ENCODE data around the gene ARRDC3. TPM values are rescaled to one million over a fixed set of nuclear protein-coding genes. Genes with fewer than 3 reads are reported as not detected.

Gene ARRDC3
- total RNA-seq, result 110 and 199 TPM in 2 replicates

GRCh38 chr5:91383027-91383955, at the start of gene ARRDC3:
ARRDC3 (minus strand) TSS chr5:91383317; CDS start chr5:91383092, 225 bp downstream.

